HFF-Myc (cell line): ENCODE measurements around the gene C1QTNF2.

Source experiments
- DNase-seq: peaks from one replicate; pipeline ENCODE4 v3.0.0-alpha.2; 2011; ENCODE audit warnings: low read depth; ENCODE audit errors: extremely low read depth
- H3K4me3 ChIP-seq: replicated peaks from 2 replicates; pipeline ENCODE4 v1.5.1; 2011; ENCODE audit warnings: low read depth, mild to moderate bottlenecking, control low read depth, low read length
- CTCF ChIP-seq: IDR thresholded peaks from 2 replicates; pipeline ENCODE4 v1.5.1; 2012; ENCODE audit warnings: mild to moderate bottlenecking, low read depth, low read length, control low read depth; ENCODE audit errors: missing control alignments

Gene C1QTNF2

GRCh38 chr5:160330212-160330611 lies 40.2 kb downstream of the C1QTNF2 start:
- H3K4me3 ChIP-seq: no peak overlapping the region
- TF ChIP-seq CTCF: no peak
- DNase-seq: peak; percentile 61

- DNase-seq: no peak
- TF ChIP-seq CTCF: no peak
These were observed 42.6 kb downstream of the C1QTNF2 start for GRCh38 chr5:160327818-160328217.

DNA sequence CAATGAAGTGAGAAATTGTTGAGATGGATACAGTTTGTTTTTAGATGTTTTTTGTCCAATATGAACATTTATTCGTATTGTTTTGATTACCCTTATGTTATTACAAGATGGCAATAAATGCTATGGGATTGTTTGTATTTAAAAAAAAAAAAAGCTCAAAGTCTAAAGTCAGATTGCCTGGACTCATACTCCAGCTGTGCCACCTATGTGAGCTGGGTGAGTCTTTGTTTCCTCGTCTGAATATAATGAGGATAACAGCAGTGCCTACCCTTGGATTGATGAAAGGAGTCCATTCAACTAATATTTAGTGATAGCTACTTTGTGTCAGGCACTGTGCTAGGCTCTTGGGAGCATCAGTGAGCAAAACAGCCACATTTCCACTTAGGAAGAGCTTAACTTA lies 43.4 kb downstream of the C1QTNF2 start:
- TF ChIP-seq CTCF: no peak
- no peak for DNase-seq
- no peak overlapping the region for H3K4me3 ChIP-seq

More at GRCh38 chr5:160327818-160328217, 42.6 kb downstream of the C1QTNF2 start:
- no peak overlapping the region for H3K4me3 ChIP-seq

- no peak for TF ChIP-seq CTCF
These were observed 44.7 kb downstream of the C1QTNF2 start for GRCh38 chr5:160325716-160326115.

GRCh38 chr5:160324886-160325285 lies 45.5 kb downstream of the C1QTNF2 start:
- no peak overlapping the region for H3K4me3 ChIP-seq
- TF ChIP-seq CTCF: no peak
- no peak for DNase-seq

More at GRCh38 chr5:160325716-160326115, 44.7 kb downstream of the C1QTNF2 start:
- H3K4me3 ChIP-seq: no peak overlapping the region
- no peak for DNase-seq

- no peak overlapping the region for H3K4me3 ChIP-seq
- no peak for TF ChIP-seq CTCF
- no peak for DNase-seq
These were observed 52.0 kb downstream of the C1QTNF2 start for GRCh38 chr5:160318409-160318808.

DNA sequence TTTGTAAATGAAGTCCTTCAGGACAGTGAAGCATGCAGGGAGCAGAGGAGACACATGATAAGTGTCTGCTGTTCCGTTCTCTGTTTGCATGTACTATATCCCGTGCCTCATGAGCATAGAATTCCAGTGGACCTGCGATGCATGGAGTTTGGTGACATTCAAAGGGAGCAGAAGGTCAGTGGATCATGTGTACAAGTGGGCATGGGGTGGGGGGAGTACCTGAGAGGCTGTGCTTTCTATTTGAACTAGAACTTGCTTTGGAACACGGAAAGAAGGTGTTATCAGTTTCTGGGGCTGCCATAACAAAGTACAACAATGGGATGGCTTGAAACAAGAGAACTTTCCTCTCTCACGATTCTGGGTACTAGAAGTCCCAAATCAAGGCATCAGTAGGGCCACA lies 53.0 kb downstream of the C1QTNF2 start:
- DNase-seq: no peak
- no peak for TF ChIP-seq CTCF
- no peak overlapping the region for H3K4me3 ChIP-seq
